ELR (cell line): Measurements from ENCODE around the gene NPC1L1.

Source experiments
- DNase-seq: peaks from one replicate; pipeline ENCODE4 v3.0.0-alpha.2; 2015; ENCODE audit warnings: low read depth

Gene NPC1L1

GRCh38 chr7:44470628-44471245 is 70.4 kb downstream of the NPC1L1 start:
- DNase-seq = no peak

- no peak for DNase-seq
Observed at GRCh38 chr7:44470135-44470479, 71.0 kb downstream of the NPC1L1 start.

GRCh38 chr7:44469461-44470134 is 71.5 kb downstream of the NPC1L1 start:
- DNase-seq = no peak

DNA sequence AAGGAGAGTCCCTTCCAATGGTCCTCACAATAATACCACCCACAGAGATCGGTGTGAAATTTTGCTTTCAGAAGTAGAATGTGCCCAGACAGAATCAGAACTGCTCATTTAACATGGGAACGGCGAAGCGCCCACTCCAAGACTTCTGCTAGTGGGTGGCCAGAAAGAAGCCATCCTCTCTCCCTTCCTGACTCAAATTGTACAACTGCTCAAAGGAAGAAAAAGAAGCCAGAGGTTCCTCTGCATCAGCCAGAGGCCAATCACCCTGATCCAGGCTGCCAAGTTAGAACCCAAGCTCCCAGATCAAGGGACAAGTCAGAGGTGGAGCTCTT is 73.9 kb downstream of the NPC1L1 start:
- no peak for DNase-seq

DNA sequence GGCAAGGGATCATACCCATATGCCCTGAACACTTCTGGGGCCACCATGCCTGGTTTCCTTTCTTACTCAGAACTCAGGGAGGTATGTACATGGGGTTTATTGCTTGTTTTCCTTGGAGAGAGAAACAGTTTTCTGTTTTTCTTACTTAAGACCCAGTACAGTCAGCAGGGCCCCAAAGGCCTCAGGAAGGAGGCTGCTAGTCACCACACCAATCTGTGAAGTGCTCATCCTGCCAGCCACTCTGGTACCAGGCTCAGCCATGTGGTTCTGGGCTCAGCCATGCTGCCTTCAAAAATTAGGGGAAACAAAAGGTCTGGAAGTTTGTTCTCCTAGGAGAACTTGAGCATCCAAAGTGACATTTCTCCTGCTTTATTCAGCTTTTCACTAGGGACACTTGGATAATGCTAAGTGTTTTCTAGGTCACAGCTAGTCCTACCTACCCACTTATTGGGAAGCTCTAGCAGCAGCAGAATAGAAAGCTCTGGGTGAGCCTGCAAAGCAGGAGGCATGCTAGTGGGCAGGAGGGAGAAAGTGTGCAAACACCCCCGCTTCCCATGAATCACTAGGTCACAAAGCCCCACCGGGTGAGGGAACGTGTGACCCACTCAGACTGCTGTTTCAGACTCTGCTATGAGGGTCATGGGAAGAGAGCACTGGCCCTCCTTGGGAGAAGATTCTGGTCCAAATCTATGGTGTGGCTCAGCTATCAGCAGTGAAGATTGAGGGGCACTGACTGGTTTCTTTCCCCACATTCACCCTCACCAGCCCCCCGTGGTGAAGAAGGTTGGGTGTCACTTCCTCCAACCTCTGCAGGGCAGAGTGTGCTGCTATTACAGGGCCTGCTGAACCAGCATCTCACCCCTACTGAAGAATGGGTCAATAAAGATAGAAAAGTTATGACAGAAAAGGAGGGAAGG is 74.6 kb downstream of the NPC1L1 start:
- DNase-seq = no peak

DNA sequence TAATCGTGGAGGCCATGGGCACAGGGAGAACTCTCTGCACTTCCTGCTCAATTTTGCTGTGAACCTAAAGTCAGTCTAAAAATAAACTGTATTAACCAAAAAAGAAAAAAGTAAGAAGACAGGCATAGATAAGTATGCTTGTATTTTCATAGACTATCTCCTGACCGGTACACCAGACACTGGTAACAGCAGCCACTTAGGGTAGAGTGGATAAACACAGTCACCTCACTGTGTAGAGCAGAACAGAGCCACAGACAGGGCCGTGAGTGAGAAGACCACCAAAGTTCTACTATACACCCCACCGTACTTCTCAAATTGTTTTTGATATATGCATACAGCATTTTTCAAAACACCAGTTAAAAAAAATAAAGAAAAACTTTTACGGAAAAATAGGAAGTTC is 75.6 kb downstream of the NPC1L1 start:
- DNase-seq = no peak

- DNase-seq = peak; percentile 49
Observed at GRCh38 chr7:44463169-44463808, 77.8 kb downstream of the NPC1L1 start.
